ENCODE measurements around the gene CFAP99.
A peak's percentile ranks its signal among the peaks of the same experiment; 100 is the strongest.
"Not testable (repeated sequence)": the region's sequence is repeated elsewhere in the genome, so short reads cannot be mapped to it uniquely, and the experiment has no call there.

Gene CFAP99

GRCh38 chr4:2412885-2413716 lies 5.7 kb upstream of the CFAP99 start:
- peak; percentile 96 for DNase-seq

- no peak for DNase-seq
These were observed 4.7 kb upstream of the CFAP99 start for GRCh38 chr4:2413821-2414610.

- no peak for DNase-seq
These were observed 3.5 kb upstream of the CFAP99 start for GRCh38 chr4:2415213-2415612.

DNA sequence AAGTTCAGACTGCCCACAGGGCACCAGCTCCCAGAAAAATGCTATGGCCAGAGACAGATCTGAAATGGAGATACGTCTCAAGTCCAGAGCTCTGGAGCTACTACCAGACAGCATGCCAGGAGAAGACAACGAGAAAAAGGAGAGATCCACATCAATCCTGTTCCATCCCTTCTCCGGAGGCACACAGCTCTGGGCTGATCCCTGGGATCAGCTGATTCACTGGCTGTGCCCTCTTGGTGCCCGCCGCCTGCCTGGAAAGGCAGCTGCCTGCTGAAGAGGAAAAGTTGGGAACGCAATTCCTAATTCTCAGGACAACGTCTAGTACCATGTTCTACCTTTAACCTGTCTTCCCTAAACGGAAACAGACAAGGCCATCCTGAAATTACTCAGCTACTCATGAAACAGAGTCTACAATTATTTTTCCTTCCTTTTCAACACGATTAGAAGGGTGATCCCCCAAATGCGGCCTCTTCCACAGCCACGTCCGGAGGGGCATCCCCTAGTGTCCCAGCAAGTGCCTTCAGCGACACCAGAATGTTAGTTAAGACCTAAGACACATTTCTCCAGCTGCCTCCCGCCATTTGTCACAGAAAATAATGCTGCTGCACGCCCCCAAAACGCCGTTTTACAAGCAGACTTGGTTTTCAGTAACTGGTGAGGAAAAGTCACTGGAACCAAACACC lies 2.7 kb upstream of the CFAP99 start:
- no peak for DNase-seq

GRCh38 chr4:2416564-2417225 lies 2.1 kb upstream of the CFAP99 start:
- no peak for DNase-seq

GRCh38 chr4:2417226-2417764 lies 1.5 kb upstream of the CFAP99 start:
- no peak for DNase-seq

- no peak for DNase-seq
These were observed 748 bp upstream of the CFAP99 start, which contains the start of gene ZFYVE28 for GRCh38 chr4:2417765-2418649. Gene ZFYVE28 (minus strand): TSS chr4:2418645. CDS start chr4:2418323, 322 bp downstream.

- DNase-seq: no peak
These were observed 1.1 kb downstream of the CFAP99 start for GRCh38 chr4:2419814-2420213.

DNA sequence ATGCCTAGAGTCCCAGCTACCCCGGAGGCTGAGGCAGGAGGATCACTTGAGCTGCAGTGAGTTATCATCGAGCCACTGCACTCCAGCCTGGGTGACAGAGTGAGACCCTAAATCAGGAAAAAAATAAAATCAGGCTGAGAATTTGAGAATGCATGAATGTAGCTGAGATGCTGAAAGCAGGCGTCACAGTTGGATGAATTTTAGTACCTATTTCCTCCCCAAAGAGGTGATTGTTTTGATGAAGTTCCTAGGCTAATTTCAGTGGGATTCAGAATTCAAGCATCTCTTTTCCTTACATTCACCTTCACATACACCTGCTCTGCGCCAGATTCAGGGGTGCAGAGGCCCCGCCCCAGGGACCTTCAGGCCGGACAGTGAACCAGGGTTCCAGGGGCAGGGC lies 3.2 kb downstream of the CFAP99 start:
- DNase-seq: no peak

DNA sequence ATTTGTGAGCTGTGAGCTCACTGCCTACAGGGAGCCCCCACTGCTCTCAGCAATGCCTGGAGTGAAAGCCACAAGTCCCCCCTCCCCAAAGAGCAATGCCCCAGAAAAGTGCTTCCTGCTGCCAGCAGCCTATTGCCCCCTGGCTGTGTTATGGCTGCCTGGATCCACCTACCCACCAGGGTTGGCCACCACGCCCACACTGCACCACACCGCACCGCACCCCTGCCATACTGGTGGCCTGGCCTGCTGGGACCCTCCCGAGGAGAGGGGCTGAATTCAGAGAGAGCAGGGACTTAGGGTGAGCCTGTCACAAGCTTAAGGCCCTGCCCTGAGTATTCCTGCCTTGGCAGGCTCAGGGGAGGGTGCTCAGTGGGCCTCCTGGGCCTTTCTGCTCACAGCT lies 4.3 kb downstream of the CFAP99 start:
- no peak for DNase-seq

DNA sequence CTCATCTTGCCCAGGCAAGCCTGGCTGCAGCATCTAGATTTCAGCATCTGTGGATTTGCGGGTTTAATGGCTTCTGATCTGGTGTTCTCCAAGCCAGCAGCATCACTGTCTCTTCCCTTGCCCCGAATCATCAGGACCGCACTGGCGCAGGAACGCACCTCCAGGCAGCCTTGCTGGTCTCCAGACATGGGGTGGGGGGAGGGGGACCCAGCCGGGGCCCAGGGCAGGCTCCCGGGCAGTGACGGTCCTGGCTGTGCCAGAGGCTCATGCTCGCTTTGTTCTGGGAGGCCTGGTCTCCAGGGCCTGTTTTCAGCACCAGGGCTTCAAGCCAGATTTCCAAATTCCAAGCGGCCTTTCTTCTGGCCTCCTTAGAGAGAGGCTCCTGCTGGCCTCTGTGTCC lies 4.9 kb downstream of the CFAP99 start:
- DNase-seq: no peak

- no peak for DNase-seq
These were observed 5.8 kb downstream of the CFAP99 start for GRCh38 chr4:2424581-2424980.

- DNase-seq: no peak
These were observed 6.8 kb downstream of the CFAP99 start for GRCh38 chr4:2425386-2426068.

- no peak for DNase-seq
These were observed 7.3 kb downstream of the CFAP99 start for GRCh38 chr4:2426069-2426397.

GRCh38 chr4:2426711-2427275 lies 8.0 kb downstream of the CFAP99 start:
- DNase-seq: no peak

GRCh38 chr4:2427383-2428334 lies 8.9 kb downstream of the CFAP99 start:
- DNase-seq: no peak

DNA sequence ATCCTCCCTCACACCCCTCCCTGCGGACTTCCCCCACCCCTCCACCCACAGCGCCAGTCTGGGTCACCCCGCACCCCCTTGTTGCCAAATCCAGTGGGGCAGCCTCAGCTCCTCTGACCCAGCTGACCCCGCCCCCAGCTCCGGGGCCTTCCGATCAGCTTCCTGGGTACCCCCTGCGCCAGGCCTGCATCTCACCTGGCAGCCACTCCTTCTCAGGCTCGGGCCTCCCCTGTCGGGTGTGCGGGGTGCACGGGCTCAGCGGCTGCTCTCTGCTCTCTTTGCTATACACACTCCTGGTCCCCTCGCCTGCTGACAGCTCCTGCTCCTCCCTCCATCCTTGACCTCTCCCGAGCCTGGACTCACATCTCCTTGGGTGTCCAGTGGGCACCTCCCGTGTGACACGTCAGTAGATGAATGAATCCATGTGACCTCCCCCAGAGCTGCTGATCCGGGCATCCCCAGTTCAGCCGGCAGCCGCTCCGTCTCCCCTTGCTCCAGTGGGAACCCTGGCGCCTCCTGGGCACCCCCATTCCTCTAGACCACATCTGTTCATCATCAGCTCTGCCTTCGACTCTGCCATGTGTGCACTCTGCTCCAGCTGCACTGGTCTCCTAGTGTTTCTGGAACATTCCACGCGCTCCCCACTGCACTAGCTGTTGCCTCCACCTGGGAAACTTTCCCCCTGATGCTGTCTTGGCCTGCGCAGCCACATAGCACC lies 9.9 kb downstream of the CFAP99 start:
- no peak for DNase-seq

DNA sequence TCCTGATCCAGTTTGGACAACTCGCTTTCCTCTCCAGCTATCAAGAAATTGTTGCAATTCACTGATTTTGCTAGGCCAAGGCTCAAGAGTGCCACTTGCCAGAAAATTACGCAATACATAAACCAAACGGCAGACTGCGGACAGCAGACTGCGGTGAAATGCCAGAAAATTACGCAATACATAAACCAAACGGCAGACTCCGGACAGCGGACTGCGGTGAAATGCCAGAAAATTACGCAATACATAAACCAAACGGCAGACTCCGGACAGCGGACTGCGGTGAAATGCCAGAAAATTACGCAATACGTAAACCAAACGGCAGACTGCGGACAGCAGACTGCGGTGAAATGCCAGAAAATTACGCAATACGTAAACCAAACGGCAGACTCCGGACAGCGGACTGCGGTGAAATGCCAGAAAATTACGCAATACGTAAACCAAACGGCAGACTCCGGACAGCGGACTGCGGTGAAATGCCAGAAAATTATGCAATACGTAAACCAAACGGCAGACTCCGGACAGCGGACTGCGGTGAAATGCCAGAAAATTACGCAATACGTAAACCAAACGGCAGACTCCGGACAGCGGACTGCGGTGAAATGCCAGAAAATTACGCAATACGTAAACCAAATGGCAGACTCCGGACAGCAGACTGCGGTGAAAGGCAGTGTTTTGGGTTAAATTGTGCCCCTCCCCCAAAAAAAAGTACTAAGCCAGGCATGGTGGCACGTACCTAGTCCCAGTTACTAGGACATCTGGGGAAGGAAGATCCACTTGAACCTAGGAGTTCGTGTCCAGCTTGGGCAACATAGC lies 11.4 kb downstream of the CFAP99 start:
- not testable (repeated sequence) for DNase-seq
